ENCODE results near the gene WIPF2.
"Not testable (repeated sequence)": the region's sequence is repeated elsewhere in the genome, so short reads cannot be mapped to it uniquely, and the experiment has no call there.

The WIPF2 gene

GRCh38 chr17:40287159-40287493 lies 68.0 kb downstream of the WIPF2 start:
- Mint-ChIP-seq H3K36me3 (ENCODE audit: low read depth) (peaks cover 29% of the 10 kb centered on the region), H3K27me3 (no peaks in the 10 kb centered on the region), H3K9me3 (no peaks in the 10 kb centered on the region), H3K4me3 (no peak overlapping the region), H3K27ac (no peak overlapping the region), H3K4me1 (ENCODE audit: low read depth) (peaks cover 9% of the 10 kb centered on the region)
- intact Hi-C loops (cut with micrococcal nuclease) = loop anchor here (2.0 kb wide), 1 partner anchor 68 kb away; the partner anchor contains the start of gene WIPF2

- H3K36me3 Mint-ChIP-seq (ENCODE audit: low read depth) = peaks cover 23% of the 10 kb centered on the region
- H3K4me1 Mint-ChIP-seq (ENCODE audit: low read depth) = peaks cover 9% of the 10 kb centered on the region
- H3K27ac Mint-ChIP-seq = peak within 1 kb of the TSS; percentile 63
- H3K4me3 Mint-ChIP-seq = peak within 1 kb of the TSS; percentile 98
- no peaks in the 10 kb centered on the region for H3K9me3 Mint-ChIP-seq
- no peaks in the 10 kb centered on the region for H3K27me3 Mint-ChIP-seq
- intact Hi-C loops (cut with micrococcal nuclease) = loop anchor here (2.0 kb wide), 1 partner anchor 69 kb away; the partner anchor contains the start of gene WIPF2
These were observed 68.6 kb downstream of the WIPF2 start, which contains the start of gene CDC6 for GRCh38 chr17:40287494-40288369. CDC6 (plus strand) TSS chr17:40287879; CDS start chr17:40289421, 1,542 bp downstream.

GRCh38 chr17:40290629-40291280 lies 71.7 kb downstream of the WIPF2 start:
- peaks cover 9% of the 10 kb centered on the region for H3K4me1 Mint-ChIP-seq (ENCODE audit: low read depth)
- intact Hi-C loops (cut with micrococcal nuclease) = loop anchor here (1.0 kb wide), 2 partner anchors 71 to 89 kb away; partner anchors contain the start of gene WIPF2
- H3K4me3 Mint-ChIP-seq = no peak overlapping the region
- H3K9me3 Mint-ChIP-seq = no peaks in the 10 kb centered on the region
- peaks cover 6% of the 10 kb centered on the region for H3K36me3 Mint-ChIP-seq (ENCODE audit: low read depth)
- H3K27ac Mint-ChIP-seq = no peak overlapping the region
- no peaks in the 10 kb centered on the region for H3K27me3 Mint-ChIP-seq

GRCh38 chr17:40291281-40291664 lies 72.2 kb downstream of the WIPF2 start:
- Mint-ChIP-seq H3K4me3 (no peak overlapping the region), H3K4me1 (ENCODE audit: low read depth) (peaks cover 9% of the 10 kb centered on the region), H3K36me3 (ENCODE audit: low read depth) (peaks cover 6% of the 10 kb centered on the region), H3K27ac (no peak overlapping the region), H3K9me3 (no peaks in the 10 kb centered on the region), H3K27me3 (no peaks in the 10 kb centered on the region)
- intact Hi-C loops (cut with micrococcal nuclease) = no loop called here

GRCh38 chr17:40293363-40293762 lies 74.3 kb downstream of the WIPF2 start:
- Mint-ChIP-seq H3K27me3 (no peaks in the 10 kb centered on the region), H3K36me3 (ENCODE audit: low read depth) (no peaks in the 10 kb centered on the region), H3K9me3 (no peaks in the 10 kb centered on the region), H3K27ac (no peak overlapping the region), H3K4me1 (ENCODE audit: low read depth) (peaks cover under 1% of the 10 kb centered on the region), H3K4me3 (no peak overlapping the region)
- intact Hi-C loops (cut with micrococcal nuclease) = no loop called here

GRCh38 chr17:40295488-40296436 lies 76.7 kb downstream of the WIPF2 start:
- intact Hi-C loops (cut with micrococcal nuclease) = no loop called here
- no peaks in the 10 kb centered on the region for H3K4me1 Mint-ChIP-seq (ENCODE audit: low read depth)
- H3K36me3 Mint-ChIP-seq (ENCODE audit: low read depth) = no peaks in the 10 kb centered on the region
- H3K27ac Mint-ChIP-seq = no peak overlapping the region
- no peaks in the 10 kb centered on the region for H3K9me3 Mint-ChIP-seq
- H3K4me3 Mint-ChIP-seq = no peak overlapping the region
- H3K27me3 Mint-ChIP-seq = no peaks in the 10 kb centered on the region

GRCh38 chr17:40297511-40297910 lies 78.4 kb downstream of the WIPF2 start:
- intact Hi-C loops (cut with micrococcal nuclease) = no loop called here
- Mint-ChIP-seq H3K27ac (no peak overlapping the region), H3K9me3 (no peaks in the 10 kb centered on the region), H3K4me1 (ENCODE audit: low read depth) (no peaks in the 10 kb centered on the region), H3K27me3 (no peaks in the 10 kb centered on the region), H3K4me3 (no peak overlapping the region), H3K36me3 (ENCODE audit: low read depth) (no peaks in the 10 kb centered on the region)

GRCh38 chr17:40298726-40299125 lies 79.6 kb downstream of the WIPF2 start:
- Mint-ChIP-seq H3K36me3 (ENCODE audit: low read depth) (no peaks in the 10 kb centered on the region), H3K27me3 (no peaks in the 10 kb centered on the region), H3K9me3 (no peaks in the 10 kb centered on the region), H3K4me1 (ENCODE audit: low read depth) (peaks cover 9% of the 10 kb centered on the region), H3K27ac (no peak overlapping the region), H3K4me3 (no peak overlapping the region)
- intact Hi-C loops (cut with micrococcal nuclease) = no loop called here

GRCh38 chr17:40299159-40299757 lies 80.2 kb downstream of the WIPF2 start:
- H3K4me1 Mint-ChIP-seq (ENCODE audit: low read depth) = peaks cover 15% of the 10 kb centered on the region
- intact Hi-C loops (cut with micrococcal nuclease); H3K4me3 Mint-ChIP-seq; H3K27me3 Mint-ChIP-seq; H3K9me3 Mint-ChIP-seq; H3K27ac Mint-ChIP-seq; H3K36me3 Mint-ChIP-seq (ENCODE audit: low read depth): not testable (repeated sequence)

GRCh38 chr17:40301315-40301714 lies 82.2 kb downstream of the WIPF2 start:
- Mint-ChIP-seq H3K36me3 (ENCODE audit: low read depth) (no peaks in the 10 kb centered on the region), H3K4me1 (ENCODE audit: low read depth) (peaks cover 17% of the 10 kb centered on the region), H3K4me3 (no peak overlapping the region), H3K9me3 (no peaks in the 10 kb centered on the region), H3K27ac (no peak overlapping the region), H3K27me3 (no peaks in the 10 kb centered on the region)
- intact Hi-C loops (cut with micrococcal nuclease) = no loop called here

GRCh38 chr17:40303009-40303657 lies 84.0 kb downstream of the WIPF2 start:
- Mint-ChIP-seq H3K36me3 (ENCODE audit: low read depth) (no peaks in the 10 kb centered on the region), H3K9me3 (no peaks in the 10 kb centered on the region)

GRCh38 chr17:40303708-40304551 lies 84.8 kb downstream of the WIPF2 start:
- no peak overlapping the region for H3K4me3 Mint-ChIP-seq
- no peaks in the 10 kb centered on the region for H3K36me3 Mint-ChIP-seq (ENCODE audit: low read depth)
- intact Hi-C loops (cut with micrococcal nuclease) = loop anchor here (1.0 to 2.0 kb wide), 3 partner anchors 41 to 111 kb away; no protein-coding TSS in a partner anchor
- H3K27me3 Mint-ChIP-seq = no peaks in the 10 kb centered on the region
- peaks cover 17% of the 10 kb centered on the region for H3K4me1 Mint-ChIP-seq (ENCODE audit: low read depth)
- H3K27ac Mint-ChIP-seq = no peak overlapping the region
- no peaks in the 10 kb centered on the region for H3K9me3 Mint-ChIP-seq

More at GRCh38 chr17:40303009-40303657, 84.0 kb downstream of the WIPF2 start:
- H3K4me3 Mint-ChIP-seq = no peak overlapping the region
- intact Hi-C loops (cut with micrococcal nuclease) = loop anchor here (1.0 to 2.0 kb wide), 3 partner anchors 42 to 112 kb away; no protein-coding TSS in a partner anchor
- H3K4me1 Mint-ChIP-seq (ENCODE audit: low read depth) = peaks cover 17% of the 10 kb centered on the region
- no peak overlapping the region for H3K27ac Mint-ChIP-seq
- no peaks in the 10 kb centered on the region for H3K27me3 Mint-ChIP-seq
